ENCODE data around the gene OS9. TPM values are rescaled to one million over a fixed set of nuclear protein-coding genes. Genes with fewer than 3 reads are reported as not detected.

OS9 gene
- total and polyA plus RNA-seq, 9 of the 15 experiments (the other 6 are each of a cell fraction or from before 2014, with no cell fraction given) = 4.6 to 105 (median 89.5) TPM

GRCh38 chr12:57735952-57736740 lies 42.2 kb downstream of the OS9 start (continued):
- TF ChIP-seq, protein P1, sequence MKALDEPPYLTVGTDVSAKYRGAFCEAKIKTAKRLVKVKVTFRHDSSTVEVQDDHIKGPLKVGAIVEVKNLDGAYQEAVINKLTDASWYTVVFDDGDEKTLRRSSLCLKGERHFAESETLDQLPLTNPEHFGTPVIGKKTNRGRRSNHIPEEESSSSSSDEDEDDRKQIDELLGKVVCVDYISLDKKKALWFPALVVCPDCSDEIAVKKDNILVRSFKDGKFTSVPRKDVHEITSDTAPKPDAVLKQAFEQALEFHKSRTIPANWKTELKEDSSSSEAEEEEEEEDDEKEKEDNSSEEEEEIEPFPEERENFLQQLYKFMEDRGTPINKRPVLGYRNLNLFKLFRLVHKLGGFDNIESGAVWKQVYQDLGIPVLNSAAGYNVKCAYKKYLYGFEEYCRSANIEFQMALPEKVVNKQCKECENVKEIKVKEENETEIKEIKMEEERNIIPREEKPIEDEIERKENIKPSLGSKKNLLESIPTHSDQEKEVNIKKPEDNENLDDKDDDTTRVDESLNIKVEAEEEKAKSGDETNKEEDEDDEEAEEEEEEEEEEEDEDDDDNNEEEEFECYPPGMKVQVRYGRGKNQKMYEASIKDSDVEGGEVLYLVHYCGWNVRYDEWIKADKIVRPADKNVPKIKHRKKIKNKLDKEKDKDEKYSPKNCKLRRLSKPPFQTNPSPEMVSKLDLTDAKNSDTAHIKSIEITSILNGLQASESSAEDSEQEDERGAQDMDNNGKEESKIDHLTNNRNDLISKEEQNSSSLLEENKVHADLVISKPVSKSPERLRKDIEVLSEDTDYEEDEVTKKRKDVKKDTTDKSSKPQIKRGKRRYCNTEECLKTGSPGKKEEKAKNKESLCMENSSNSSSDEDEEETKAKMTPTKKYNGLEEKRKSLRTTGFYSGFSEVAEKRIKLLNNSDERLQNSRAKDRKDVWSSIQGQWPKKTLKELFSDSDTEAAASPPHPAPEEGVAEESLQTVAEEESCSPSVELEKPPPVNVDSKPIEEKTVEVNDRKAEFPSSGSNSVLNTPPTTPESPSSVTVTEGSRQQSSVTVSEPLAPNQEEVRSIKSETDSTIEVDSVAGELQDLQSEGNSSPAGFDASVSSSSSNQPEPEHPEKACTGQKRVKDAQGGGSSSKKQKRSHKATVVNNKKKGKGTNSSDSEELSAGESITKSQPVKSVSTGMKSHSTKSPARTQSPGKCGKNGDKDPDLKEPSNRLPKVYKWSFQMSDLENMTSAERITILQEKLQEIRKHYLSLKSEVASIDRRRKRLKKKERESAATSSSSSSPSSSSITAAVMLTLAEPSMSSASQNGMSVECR (CRISPR knock-in tag; IDR thresholded peaks at IDR 0.05) = 0 out of 2 replicates have a peak, but pooled peaks have one; percentile 31
- peak; percentile 50; the same call in 1 of the 2 replicates for TF ChIP-seq CC2D1A (IDR thresholded peaks at IDR 0.05)
- TF ChIP-seq CXXC5 (CRISPR knock-in tag; IDR thresholded peaks at IDR 0.05) = peak; percentile 77
- TF ChIP-seq RCOR1 (IDR thresholded peaks at IDR 0.05; ENCODE audit: borderline replicate concordance in 1 of 2, low read depth in 2 of 2, low read length in 2 of 2) = peak in 1 of 2 experiments; percentile 94; a peak in 2 of 4 replicates
- TF ChIP-seq MAZ (CRISPR knock-in tag; conservative IDR thresholded peaks at IDR 0.05 in 1 of 2, IDR thresholded peaks at IDR 0.05 in 1 of 2) = peak; percentile 43 to 93; a peak in 3 of 4 replicates
- peak; percentile 23; the same call in 1 of the 2 replicates for TF ChIP-seq CREM (IDR thresholded peaks at IDR 0.05; ENCODE audit: low read depth)
- TF ChIP-seq ZNF561 (CRISPR knock-in tag; conservative IDR thresholded peaks at IDR 0.05) = no peak
- TF ChIP-seq HMBOX1 (IDR thresholded peaks at IDR 0.05) = 0 out of 2 replicates have a peak, but pooled peaks have one; percentile 40
- no peak for TF ChIP-seq SMARCA4 (IDR thresholded peaks at IDR 0.05)
- no peak for TF ChIP-seq BRD4 (IDR thresholded peaks at IDR 0.05)
- TF ChIP-seq KLF13 (tag; IDR thresholded peaks at IDR 0.05; ENCODE audit: borderline replicate concordance, low read depth) = no peak
- no peak for TF ChIP-seq ZSCAN29 (IDR thresholded peaks at IDR 0.05)
- peak; percentile 32; the same call in 1 of the 2 replicates for TF ChIP-seq EP400 (IDR thresholded peaks at IDR 0.05)
- 0 out of 2 replicates have a peak, but pooled peaks have one; percentile 75 for TF ChIP-seq E2F3 (CRISPR knock-in tag; IDR thresholded peaks at IDR 0.05)
- TF ChIP-seq L3MBTL2 (IDR thresholded peaks at IDR 0.05) = peak; percentile 63
- TF ChIP-seq, protein P2, sequence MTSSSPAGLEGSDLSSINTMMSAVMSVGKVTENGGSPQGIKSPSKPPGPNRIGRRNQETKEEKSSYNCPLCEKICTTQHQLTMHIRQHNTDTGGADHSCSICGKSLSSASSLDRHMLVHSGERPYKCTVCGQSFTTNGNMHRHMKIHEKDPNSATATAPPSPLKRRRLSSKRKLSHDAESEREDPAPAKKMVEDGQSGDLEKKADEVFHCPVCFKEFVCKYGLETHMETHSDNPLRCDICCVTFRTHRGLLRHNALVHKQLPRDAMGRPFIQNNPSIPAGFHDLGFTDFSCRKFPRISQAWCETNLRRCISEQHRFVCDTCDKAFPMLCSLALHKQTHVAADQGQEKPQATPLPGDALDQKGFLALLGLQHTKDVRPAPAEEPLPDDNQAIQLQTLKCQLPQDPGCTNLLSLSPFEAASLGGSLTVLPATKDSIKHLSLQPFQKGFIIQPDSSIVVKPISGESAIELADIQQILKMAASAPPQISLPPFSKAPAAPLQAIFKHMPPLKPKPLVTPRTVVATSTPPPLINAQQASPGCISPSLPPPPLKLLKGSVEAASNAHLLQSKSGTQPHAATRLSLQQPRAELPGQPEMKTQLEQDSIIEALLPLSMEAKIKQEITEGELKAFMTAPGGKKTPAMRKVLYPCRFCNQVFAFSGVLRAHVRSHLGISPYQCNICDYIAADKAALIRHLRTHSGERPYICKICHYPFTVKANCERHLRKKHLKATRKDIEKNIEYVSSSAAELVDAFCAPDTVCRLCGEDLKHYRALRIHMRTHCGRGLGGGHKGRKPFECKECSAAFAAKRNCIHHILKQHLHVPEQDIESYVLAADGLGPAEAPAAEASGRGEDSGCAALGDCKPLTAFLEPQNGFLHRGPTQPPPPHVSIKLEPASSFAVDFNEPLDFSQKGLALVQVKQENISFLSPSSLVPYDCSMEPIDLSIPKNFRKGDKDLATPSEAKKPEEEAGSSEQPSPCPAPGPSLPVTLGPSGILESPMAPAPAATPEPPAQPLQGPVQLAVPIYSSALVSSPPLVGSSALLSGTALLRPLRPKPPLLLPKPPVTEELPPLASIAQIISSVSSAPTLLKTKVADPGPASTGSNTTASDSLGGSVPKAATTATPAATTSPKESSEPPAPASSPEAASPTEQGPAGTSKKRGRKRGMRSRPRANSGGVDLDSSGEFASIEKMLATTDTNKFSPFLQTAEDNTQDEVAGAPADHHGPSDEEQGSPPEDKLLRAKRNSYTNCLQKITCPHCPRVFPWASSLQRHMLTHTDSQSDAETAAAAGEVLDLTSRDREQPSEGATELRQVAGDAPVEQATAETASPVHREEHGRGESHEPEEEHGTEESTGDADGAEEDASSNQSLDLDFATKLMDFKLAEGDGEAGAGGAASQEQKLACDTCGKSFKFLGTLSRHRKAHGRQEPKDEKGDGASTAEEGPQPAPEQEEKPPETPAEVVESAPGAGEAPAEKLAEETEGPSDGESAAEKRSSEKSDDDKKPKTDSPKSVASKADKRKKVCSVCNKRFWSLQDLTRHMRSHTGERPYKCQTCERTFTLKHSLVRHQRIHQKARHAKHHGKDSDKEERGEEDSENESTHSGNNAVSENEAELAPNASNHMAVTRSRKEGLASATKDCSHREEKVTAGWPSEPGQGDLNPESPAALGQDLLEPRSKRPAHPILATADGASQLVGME (CRISPR knock-in tag; IDR thresholded peaks at IDR 0.05) = peak; percentile 74; the same call in 1 of the 2 replicates
- TF ChIP-seq SMC3 (conservative IDR thresholded peaks at IDR 0.05; ENCODE audit: insufficient read depth, low read depth, low read length) = peak; percentile 63
